GM19455 (cell line): ENCODE results near the gene GHR.

Experiments used
- ATAC-seq: cut with Tn5 transposase; IDR thresholded peaks from one replicate; pipeline ENCODE4 v1.9.1; 2021; ENCODE audit not compliant: unreplicated experiment

Gene GHR

DNA sequence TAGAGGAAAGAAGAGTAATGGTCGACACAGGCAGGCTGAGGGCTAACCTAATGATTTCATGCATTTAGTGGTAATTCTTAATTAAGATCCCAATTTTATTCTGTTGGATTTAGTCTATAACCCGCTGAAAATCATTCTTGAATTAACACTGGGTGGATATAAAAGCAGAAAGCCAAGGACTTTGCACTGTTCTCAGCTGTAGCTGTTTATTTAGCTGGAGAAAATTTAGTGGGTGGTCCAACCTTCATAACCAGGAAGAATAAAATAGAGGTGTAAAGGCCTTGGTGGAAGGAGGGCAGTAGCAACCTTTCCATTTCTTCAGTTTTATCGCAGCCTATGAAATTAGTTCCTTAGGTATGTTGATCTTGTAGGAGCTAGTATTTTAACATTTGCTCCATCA is 92.3 kb downstream of the GHR start:
- ATAC-seq = no peak

DNA sequence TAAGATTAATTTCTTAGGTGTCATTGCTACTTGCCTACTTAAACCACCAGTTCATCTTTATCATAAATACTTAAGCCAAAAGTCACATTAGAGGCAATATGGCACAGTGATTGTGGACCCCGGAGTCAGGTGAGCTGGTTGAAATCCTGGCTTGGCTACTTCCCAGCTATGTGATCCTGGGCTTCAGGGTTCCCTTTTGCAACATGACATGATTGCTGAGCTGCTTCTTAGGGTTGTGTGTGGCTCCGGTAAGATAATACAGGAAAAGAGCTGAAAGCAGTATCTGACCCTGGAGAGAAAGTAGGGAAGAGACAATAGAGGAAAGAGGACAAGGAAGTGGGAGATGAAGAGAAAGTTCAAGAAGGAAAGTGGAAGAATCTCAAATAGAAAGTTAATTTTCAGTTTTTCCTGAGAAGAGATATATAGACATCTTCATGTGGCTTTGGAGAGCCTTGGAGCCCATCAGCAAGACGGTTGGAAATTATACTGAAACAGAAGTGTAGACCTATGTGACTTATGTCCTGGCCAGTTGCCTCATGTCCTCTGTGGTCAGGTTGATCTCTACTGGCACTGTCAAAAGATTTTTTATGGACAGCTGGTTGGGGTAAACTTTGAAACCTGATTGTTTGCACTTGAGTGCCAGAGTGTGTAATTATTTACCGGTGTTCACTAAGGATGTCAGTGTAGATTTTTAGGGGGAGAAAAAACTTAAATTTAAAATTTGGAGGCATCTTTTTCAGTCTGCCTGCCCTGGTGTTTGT is 93.2 kb downstream of the GHR start:
- ATAC-seq = no peak

DNA sequence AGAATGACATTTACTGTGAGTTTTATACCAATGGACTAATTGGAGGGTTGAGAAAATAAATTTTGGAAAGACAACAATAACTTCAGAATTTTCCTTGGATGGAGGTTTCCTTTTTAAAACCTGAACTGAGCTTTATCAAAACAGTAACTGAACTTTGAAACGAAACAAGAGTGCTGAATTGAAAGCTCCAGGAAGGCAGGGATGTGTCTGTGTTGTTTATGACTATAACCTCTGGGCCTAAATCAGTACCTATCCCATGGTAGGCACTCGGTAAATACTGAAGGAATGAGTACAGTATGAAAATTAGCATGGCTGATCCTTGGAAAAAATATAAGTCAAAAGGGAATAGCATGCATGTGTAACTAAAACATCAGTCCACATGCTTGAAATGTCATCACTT is 93.9 kb downstream of the GHR start:
- ATAC-seq = no peak

- ATAC-seq = no peak
Measured at GRCh38 chr5:42518595-42519221, 95.5 kb downstream of the GHR start.

- ATAC-seq = no peak
Measured at GRCh38 chr5:42520203-42520602, 97.0 kb downstream of the GHR start.

DNA sequence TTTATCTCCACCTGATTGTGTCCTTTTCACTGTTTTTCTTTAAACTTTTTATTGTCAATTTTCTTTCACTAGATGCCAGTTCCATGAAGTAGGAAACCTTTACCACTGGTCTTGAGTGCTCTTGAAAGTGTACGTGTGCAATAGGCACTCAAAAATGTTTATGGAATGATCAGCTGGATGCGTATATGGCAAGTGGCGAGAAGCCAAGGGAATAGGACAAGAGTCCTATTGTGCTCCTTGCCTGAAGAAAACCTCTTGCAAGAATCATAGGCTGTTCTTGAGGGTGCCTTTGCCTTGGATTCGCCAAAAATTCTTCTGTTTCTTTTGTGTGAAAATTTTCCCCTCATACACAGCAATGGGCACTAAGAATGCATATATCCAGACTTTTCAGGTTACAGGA is 97.7 kb downstream of the GHR start:
- no peak for ATAC-seq

GRCh38 chr5:42521406-42521805 is 98.2 kb downstream of the GHR start:
- ATAC-seq = no peak

- ATAC-seq = no peak
Measured at GRCh38 chr5:42522783-42523182, 99.5 kb downstream of the GHR start.

GRCh38 chr5:42526179-42526578 is 102.9 kb downstream of the GHR start:
- no peak for ATAC-seq

DNA sequence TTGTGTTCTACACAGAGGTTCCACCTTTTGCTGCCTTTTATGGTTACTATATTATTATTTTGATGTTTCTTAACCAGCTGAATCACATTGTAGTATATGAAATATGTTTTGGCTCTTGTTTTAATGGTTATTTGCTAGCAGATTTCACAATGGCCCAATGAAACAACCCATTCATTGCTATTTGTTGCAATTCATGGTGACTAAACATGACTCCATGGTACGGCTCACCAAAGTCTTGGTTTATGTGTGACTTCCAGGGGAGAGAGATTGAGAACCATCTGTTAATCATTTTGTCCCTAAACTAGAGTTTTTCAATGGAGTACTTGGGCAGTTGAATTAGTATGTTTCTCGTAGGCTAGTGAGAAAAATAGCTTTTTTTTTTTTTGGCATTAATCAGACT is 108.4 kb downstream of the GHR start:
- no peak for ATAC-seq

GRCh38 chr5:42542106-42542505 is 118.9 kb downstream of the GHR start:
- no peak for ATAC-seq

DNA sequence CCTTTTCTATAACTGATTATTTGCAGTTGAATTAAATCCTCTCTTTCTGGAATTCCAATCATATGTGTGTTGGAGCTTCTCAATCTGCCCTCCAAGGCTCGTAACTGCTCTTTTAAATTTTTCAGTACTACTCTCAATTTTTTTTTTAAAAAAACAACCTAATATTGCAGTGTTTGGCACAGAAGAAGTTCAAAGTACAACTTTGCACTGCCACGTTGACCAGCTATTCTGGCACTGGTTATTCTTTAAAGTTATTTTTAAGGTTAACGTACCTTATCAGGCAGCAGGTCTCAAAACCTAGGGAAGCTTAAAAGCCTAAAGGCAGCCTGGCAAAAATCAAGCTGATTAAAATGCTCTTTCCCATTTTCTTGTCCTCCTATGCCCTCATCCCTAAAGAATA is 120.5 kb downstream of the GHR start:
- ATAC-seq = no peak

DNA sequence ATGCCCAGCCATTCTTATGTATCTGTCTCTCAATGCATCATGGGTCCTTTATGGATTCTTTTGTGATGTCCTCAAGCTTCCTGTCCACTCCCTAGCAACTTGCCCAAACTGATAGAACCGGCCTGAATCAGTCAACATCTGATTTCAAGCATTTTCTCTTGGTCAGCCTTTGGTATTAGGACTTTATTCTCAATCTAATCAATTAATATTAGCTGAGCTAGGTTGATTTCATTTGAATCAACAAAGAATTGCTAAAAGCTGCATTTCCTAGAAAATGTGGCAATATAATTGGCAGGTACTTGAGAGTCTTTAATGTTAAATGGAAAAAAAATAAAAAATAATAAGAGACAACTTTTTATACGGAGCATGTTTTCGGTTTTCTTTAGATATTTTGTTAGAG is 121.8 kb downstream of the GHR start:
- no peak for ATAC-seq

DNA sequence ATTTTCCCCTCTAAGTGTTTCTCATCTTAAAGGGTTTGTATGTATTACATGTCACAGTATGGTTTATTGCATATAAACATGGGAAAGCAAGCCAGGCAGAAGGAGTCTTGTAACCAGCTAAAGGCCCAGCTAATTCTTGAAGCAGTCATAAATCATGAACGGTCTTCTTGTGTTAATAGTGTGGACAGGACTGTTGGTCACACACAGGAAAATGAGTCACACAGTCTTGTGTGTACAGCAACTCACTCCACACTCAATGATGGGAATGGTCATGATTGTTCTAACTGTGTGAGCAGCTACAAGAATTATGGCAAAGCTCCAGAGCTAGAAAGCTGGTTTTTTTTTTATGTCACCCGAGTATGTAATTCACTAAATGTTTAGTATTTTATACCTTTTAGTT is 123.9 kb downstream of the GHR start:
- ATAC-seq = no peak

- ATAC-seq = no peak
Measured at GRCh38 chr5:42547894-42548293, 124.7 kb downstream of the GHR start.

GRCh38 chr5:42552597-42552996 is 129.4 kb downstream of the GHR start:
- no peak for ATAC-seq

- ATAC-seq = no peak
Measured at GRCh38 chr5:42553461-42553860, 130.2 kb downstream of the GHR start.

GRCh38 chr5:42555010-42555409 is 131.8 kb downstream of the GHR start:
- no peak for ATAC-seq

GRCh38 chr5:42555797-42556196 is 132.6 kb downstream of the GHR start:
- no peak for ATAC-seq

GRCh38 chr5:42557689-42558088 is 134.4 kb downstream of the GHR start:
- ATAC-seq = no peak

- ATAC-seq = no peak
Measured at GRCh38 chr5:42561656-42562055, 138.4 kb downstream of the GHR start.

- ATAC-seq = no peak
Measured at GRCh38 chr5:42564689-42565356, 141.6 kb downstream of the GHR start.
